H1 (cell line): ENCODE data around the gene HOATZ. TPM values are rescaled to one million over a fixed set of nuclear protein-coding genes. Genes with fewer than 3 reads are reported as not detected.

Experiments used
- ATF3 ChIP-seq: IDR thresholded peaks from 2 replicates; pipeline ENCODE4 v1.6.1; 2011; ENCODE audit warnings: low read depth, mild to moderate bottlenecking, low read length; ENCODE audit not compliant: insufficient read depth
- BRCA1 ChIP-seq: IDR thresholded peaks from 2 replicates; pipeline ENCODE4 v1.6.1; 2012; ENCODE audit warnings: low read depth, low read length, improper control_type of control experiment
- CTCF ChIP-seq, 3 experiments: IDR thresholded peaks; 1 replicate in 2 of 3; 2 replicates in 1 of 3; pipeline versions ENCODE4 v1.5.1 to v1.6.1; 2011; ENCODE audit warnings: low read length in 3 of 3, mild to moderate bottlenecking in 3 of 3, inconsistent platforms in 2 of 3, low read depth in 1 of 3, moderate library complexity in 1 of 3; ENCODE audit not compliant: insufficient read depth in 1 of 3; ENCODE audit errors: control extremely low read depth in 1 of 3
- HDAC2 ChIP-seq, 2 experiments: fragments of 300-600 bp in 1 of 2; sonication (generic) in 1 of 2; IDR thresholded peaks; 2 replicates each; pipeline ENCODE4 v1.6.1; 2011 to 2012; ENCODE audit warnings: low read depth in 2 of 2, low read length in 2 of 2, mild to moderate bottlenecking in 2 of 2, moderate library complexity in 2 of 2, borderline replicate concordance in 1 of 2, inconsistent platforms in 1 of 2
- POLR2AphosphoS5 ChIP-seq: IDR thresholded peaks from 2 replicates; pipeline ENCODE4 v1.6.1; 2011; ENCODE audit warnings: low read depth, low read length
- SAP30 ChIP-seq: fragments of 300-600 bp; sonication (generic); IDR thresholded peaks from 2 replicates; pipeline ENCODE4 v1.7.1; 2012; ENCODE audit warnings: low read length, moderate library complexity, mild to moderate bottlenecking, inconsistent platforms; ENCODE audit not compliant: insufficient read depth, insufficient replicate concordance
- SIN3A ChIP-seq, 2 experiments: IDR thresholded peaks in 1 of 2; conservative IDR thresholded peaks in 1 of 2; 2 replicates each; pipeline ENCODE4 v1.6.1; 2011 to 2012; ENCODE audit warnings: low read length in 2 of 2, improper control_type of control experiment in 1 of 2, low read depth in 1 of 2, mild to moderate bottlenecking in 1 of 2
- polyA plus RNA-seq, 7 experiments: library from polyadenylated mRNA; depleted of rRNA in 3 of 7; stranded (reverse) in 5 of 7; unstranded in 2 of 7; fragments of >200 nt in 5 of 7; fragments of 200-250 nt in 2 of 7; gene quantifications; 1 replicate in 5 of 7; 2 replicates in 1 of 7; 4 replicates in 1 of 7; pipeline versions ENCODE4 v1.2.1 to v1.2.3, GENCODE V29; 2011 to 2013; ENCODE audit warnings: missing spikeins in 2 of 7, mixed read lengths in 2 of 7
- total RNA-seq: library from RNA; stranded (reverse); fragmentation: NEBNext Ultra II Directional; extraction: Animal tissue kit (Norgen Biotek cat#: 25700); gene quantifications from 2 replicates; pipeline ENCODE4 v1.2.1, GENCODE V29; 2021

HOATZ gene
- total and polyA plus RNA-seq, 2 of the 8 experiments (the other 6 are each of a cell fraction or from before 2014, with no cell fraction given): not detected

- TF ChIP-seq BRCA1 (no peak), HDAC2 (IDR thresholded peaks at IDR 0.05; ENCODE audit: borderline replicate concordance in 1 of 2, low read depth in 2 of 2, low read length in 2 of 2) (0 out of 4 replicates have a peak, but pooled peaks of 1 of the 2 experiments have one; percentile 51), SAP30 (peak; percentile 29), SIN3A (conservative IDR thresholded peaks at IDR 0.05 in 1 of 2, IDR thresholded peaks at IDR 0.05 in 1 of 2; ENCODE audit: low read depth in 1 of 2, low read length in 2 of 2) (peak in 1 of 2 experiments; percentile 79; a peak in 1 of 4 replicates), CTCF (IDR thresholded peaks at IDR 0.05; ENCODE audit: control extremely low read depth in 1 of 3, insufficient read depth in 1 of 3, low read depth in 1 of 3, low read length in 3 of 3) (peak; percentile 18 to 32 (median 19); a peak in 2 of 4 replicates), POLR2AphosphoS5 (no peak), ATF3 (no peak)
Measured at GRCh38 chr11:111514216-111515031, at the start of gene HOATZ (continued).
